Heart left ventricle (tissue), 16 donors: ENCODE data around the gene NEDD4L. TPM values are rescaled to one million over a fixed set of nuclear protein-coding genes. Genes with fewer than 3 reads are reported as not detected.

Experiments used
- ATAC-seq, 4 donors: fragments of 200-7000 bp; cut with Tn5 transposase; one replicate each; pipeline ENCODE4 v1.9.1; 2020 to 2022; ENCODE audit warnings: moderate library complexity in 4 of 4, mild to moderate bottlenecking in 3 of 4, moderate number of reproducible peaks in 1 of 4
- DNase-seq, 5 donors: peaks; one replicate each; pipeline ENCODE4 v3.0.0-alpha.2; 2020
- H3K27ac ChIP-seq, 12 donors: fragments of 200-600 bp; sonication (generic) in 4 of 12; one replicate each; pipeline versions ENCODE4 v1.5.0 to v1.8.0; 2016 to 2022; ENCODE audit warnings: mild to moderate bottlenecking in 2 of 12
- H3K27me3 ChIP-seq, 9 donors: fragments of 200-600 bp; sonication (generic) in 2 of 9; one replicate each; pipeline versions ENCODE4 v1.5.1 to v1.8.0; 2016 to 2022; ENCODE audit warnings: mild to moderate bottlenecking in 3 of 9
- H3K36me3 ChIP-seq, 9 donors: fragments of 200-600 bp; sonication (generic) in 2 of 9; one replicate each; pipeline versions ENCODE4 v1.5.0 to v1.8.0; 2018 to 2022; ENCODE audit warnings: mild to moderate bottlenecking in 2 of 9
- H3K4me1 ChIP-seq, 12 donors: fragments of 200-600 bp; sonication (generic) in 4 of 12; one replicate each; pipeline versions ENCODE4 v1.5.0 to v1.8.0; 2016 to 2022; ENCODE audit warnings: mild to moderate bottlenecking in 3 of 12
- H3K4me3 ChIP-seq, 12 donors: fragments of 200-600 bp; sonication (generic) in 4 of 12; one replicate each; pipeline versions ENCODE4 v1.5.0 to v1.8.0; 2017 to 2022; ENCODE audit warnings: mild to moderate bottlenecking in 9 of 12, moderate library complexity in 4 of 12
- H3K9me3 ChIP-seq, 12 donors: fragments of 200-600 bp; sonication (generic) in 4 of 12; one replicate each; pipeline versions ENCODE4 v1.5.0 to v1.8.0; 2016 to 2022; ENCODE audit warnings: mild to moderate bottlenecking in 1 of 12
- CTCF ChIP-seq, 12 donors: fragments of 200-600 bp; sonication (generic) in 4 of 12; IDR thresholded peaks; one replicate each; pipeline versions ENCODE4 v1.5.0 to v1.8.0; 2018 to 2022; ENCODE audit warnings: antibody characterized with exemption in 12 of 12, mild to moderate bottlenecking in 5 of 12
- POLR2A ChIP-seq, 2 donors: fragments of 450-650 bp; IDR thresholded peaks; one replicate each; pipeline ENCODE4 v1.6.1; 2017; ENCODE audit warnings: antibody characterized with exemption in 2 of 2, mild to moderate bottlenecking in 2 of 2, moderate library complexity in 2 of 2
- whole genome bisulfite sequencing, 4 donors: extraction: QIAGEN DNeasy Blood & Tissue Kit in 2 of 4; methylation state at CpG; one replicate each; pipeline versions ENCODE4 v1.1.5 to v1.1.7; 2013 to 2018; 5-methylcytosine and 5-hydroxymethylcytosine counted together
- intact Hi-C, 10 donors: fragments of 100-400 bp; cut with DNase I; formaldehyde crosslinking; loops; one replicate each; pipeline versions ENCODE4 v1.11.1 to v1.14.2; 2022
- polyA plus RNA-seq, 2 donors: library from polyadenylated mRNA; stranded (reverse); fragments of 200-250 nt; gene quantifications; one replicate each; pipeline ENCODE4 v1.2.3, GENCODE V29; 2013
- total RNA-seq, 9 donors: library from RNA; depleted of rRNA in 2 of 9; stranded (reverse); fragments of >200 nt in 2 of 9; fragmentation: NEBNext Ultra II Directional in 3 of 9; extraction: Animal tissue kit (Norgen Biotek cat#: 25700) in 3 of 9; gene quantifications; one replicate each; pipeline versions ENCODE4 v1.1.0 to v1.2.4, GENCODE V29; 2016 to 2023
- donor health status: ischemic (EF 13 %, LVEDD 7.1; RV severe dilation, severe dysfunction).
- donor health status: healthy with polysubstance abuse.
- donor health status: DM: no; HTN: yes; CAD: no.
- donor health status: DM: no; HTN: no; CAD: no.
- donor health status: ischemic (EF 25% LVEDD 6.9; RV normal size, moderate dysfunction).
- donor health status: ischemic (EF 25% LVEDD 5.7; RV mildly dilated, moderate dysfunction).
- donor health status: healthy.
- donor health status: DM: yes; HTN: yes; CAD: no.
- donor health status: ischemic (EF 35%, LVEDD 5.7; RV mildly dilated, moderate dysfunction).
- donor health status: nonischemic (EF 11% LVEDD 7.7; RV severe dilation, severe dysfunction).
- donor health status: DM: yes; HTN: yes; CAD: no.
- donor health status: PGD.
- donor health status: ischemic (EF 29% LVEDD 5.4; RV normal size, mild dysfunction).
- donor health status: nonischemic (EF 23%, LVEDD 6.1; RV moderate dilation, normal function).

NEDD4L gene
- total and polyA plus RNA-seq, 11 donors, result 14.7 to 64.1 (median 51.7) TPM

- WGBS, 4 donors, result 66 to 85% (median 79%) methylated on average over 3 of the region's 3 CpGs
- Histone ChIP-seq H3K27me3 (no peaks in the 10 kb centered on the region), H3K36me3 (no peaks in the 10 kb centered on the region), H3K4me1 (peaks cover 0 to 6% (median 0%) of the 10 kb centered on the region in 12 donors), H3K9me3 (no peaks in the 10 kb centered on the region), H3K27ac (no peak overlapping the region), H3K4me3 (no peak overlapping the region)
- DNase-seq (no peak), ATAC-seq (no peak)
- no peak for TF ChIP-seq POLR2A (IDR thresholded peaks at IDR 0.05)
- TF ChIP-seq CTCF (IDR thresholded peaks at IDR 0.05), result no peak
- intact Hi-C loops, result no loop called here
These were observed 69.3 kb downstream of the NEDD4L start for GRCh38 chr18:58113337-58113736.

GRCh38 chr18:58114766-58115165 is 70.7 kb downstream of the NEDD4L start:
- intact Hi-C loops, result no loop called here
- Histone ChIP-seq H3K27me3 (no peaks in the 10 kb centered on the region), H3K4me3 (no peak overlapping the region), H3K27ac (no peak overlapping the region), H3K4me1 (peaks cover 0 to 6% (median 0%) of the 10 kb centered on the region in 12 donors), H3K9me3 (no peaks in the 10 kb centered on the region), H3K36me3 (no peaks in the 10 kb centered on the region)
- DNase-seq (no peak), ATAC-seq (no peak)
- TF ChIP-seq CTCF (IDR thresholded peaks at IDR 0.05) (no peak), POLR2A (IDR thresholded peaks at IDR 0.05) (no peak)
- 94 to 98% (median 97%) methylated on average over 6 of the region's 6 CpGs for WGBS, 4 donors

GRCh38 chr18:58116818-58117217 is 72.8 kb downstream of the NEDD4L start:
- Histone ChIP-seq H3K4me1 (peaks cover 0 to 6% (median 0%) of the 10 kb centered on the region in 12 donors), H3K9me3 (no peaks in the 10 kb centered on the region), H3K36me3 (no peaks in the 10 kb centered on the region), H3K4me3 (no peak overlapping the region), H3K27me3 (no peaks in the 10 kb centered on the region), H3K27ac (no peak overlapping the region)
- DNase-seq, result no peak
- ATAC-seq, result no peak
- WGBS, 4 donors, result 71 to 97% (median 95%) methylated on average over 4 of the region's 4 CpGs
- intact Hi-C loops, result no loop called here
- no peak for TF ChIP-seq POLR2A (IDR thresholded peaks at IDR 0.05)
- no peak for TF ChIP-seq CTCF (IDR thresholded peaks at IDR 0.05)

GRCh38 chr18:58117786-58118403 is 73.9 kb downstream of the NEDD4L start:
- no peak for TF ChIP-seq CTCF (IDR thresholded peaks at IDR 0.05)
- TF ChIP-seq POLR2A (IDR thresholded peaks at IDR 0.05), result no peak
- Histone ChIP-seq H3K27me3 (no peaks in the 10 kb centered on the region), H3K9me3 (no peaks in the 10 kb centered on the region), H3K4me3 (no peak overlapping the region), H3K27ac (no peak overlapping the region), H3K4me1 (peaks cover 0 to 6% (median 0%) of the 10 kb centered on the region in 12 donors), H3K36me3 (no peaks in the 10 kb centered on the region)
- intact Hi-C loops, result no loop called here
- ATAC-seq (peak in 3 of 4 donors; percentile 68 to 80 (median 77)), DNase-seq (no peak)
- 45 to 61% (median 55%) methylated on average over 8 of the region's 8 CpGs for WGBS, 4 donors
